Astrocyte (in vitro differentiated cells and primary cell): ENCODE data around the gene NEURL1. TPM values are rescaled to one million over a fixed set of nuclear protein-coding genes. Genes with fewer than 3 reads are reported as not detected.

Experiments used
- DNase-seq: peaks from one replicate; pipeline ENCODE4 v3.0.0-alpha.2; 2010; ENCODE audit warnings: low read depth
- FAIRE-seq: peaks from 2 replicates; lab custom pipeline; 2011; peaks lifted over from hg19 to GRCh38; lab: Jason Lieb, UNC
- H2AFZ ChIP-seq: 2 replicates; pipeline ENCODE4 v1.6.0; 2012; ENCODE audit warnings: low read depth, low read length, inconsistent platforms
- H3K27ac ChIP-seq: 2 replicates; pipeline ENCODE4 v1.5.1; 2011; ENCODE audit warnings: low read depth, low read length, inconsistent platforms
- H3K27me3 ChIP-seq: 2 replicates; pipeline ENCODE4 v1.6.0; 2011; ENCODE audit warnings: low read length, inconsistent platforms; ENCODE audit not compliant: insufficient read depth
- H3K36me3 ChIP-seq: 2 replicates; pipeline ENCODE4 v1.5.1; 2011; ENCODE audit warnings: low read length, inconsistent platforms; ENCODE audit not compliant: insufficient read depth
- H3K4me1 ChIP-seq: 2 replicates; pipeline ENCODE4 v1.5.1; 2011; ENCODE audit warnings: low read length, inconsistent platforms; ENCODE audit not compliant: insufficient read depth
- H3K4me2 ChIP-seq: 2 replicates; pipeline ENCODE4 v1.6.0; 2012; ENCODE audit warnings: low read length, inconsistent platforms
- H3K4me3 ChIP-seq: 2 replicates; pipeline ENCODE4 v1.5.1; 2011; ENCODE audit warnings: low read depth, mild to moderate bottlenecking, low read length, inconsistent platforms; ENCODE audit not compliant: insufficient read depth
- H3K79me2 ChIP-seq: 2 replicates; pipeline ENCODE4 v1.6.0; 2012; ENCODE audit warnings: mild to moderate bottlenecking, low read length, inconsistent platforms; ENCODE audit not compliant: insufficient read depth
- H3K9ac ChIP-seq: 2 replicates; pipeline ENCODE4 v1.6.0; 2012; ENCODE audit warnings: mild to moderate bottlenecking, low read length, inconsistent platforms
- H3K9me3 ChIP-seq: 2 replicates; pipeline ENCODE4 v1.5.1; 2012; ENCODE audit warnings: low read depth, mild to moderate bottlenecking, low read length, inconsistent platforms; ENCODE audit not compliant: insufficient read depth
- H4K20me1 ChIP-seq: 2 replicates; pipeline ENCODE4 v1.6.0; 2012; ENCODE audit warnings: low read length, inconsistent platforms; ENCODE audit not compliant: insufficient read depth
- H3K27ac Mint-ChIP-seq: one replicate; pipeline ENCODE4 v1.8.0; 2021; ENCODE audit warnings: mild to moderate bottlenecking, mixed read lengths; ENCODE audit not compliant: unreplicated experiment
- H3K27me3 Mint-ChIP-seq: one replicate; pipeline ENCODE4 v1.8.0; 2021; ENCODE audit warnings: low read depth, mixed read lengths; ENCODE audit not compliant: unreplicated experiment
- H3K36me3 Mint-ChIP-seq: one replicate; pipeline ENCODE4 v1.8.0; 2021; ENCODE audit warnings: low read depth, mixed read lengths; ENCODE audit not compliant: unreplicated experiment
- H3K4me1 Mint-ChIP-seq: one replicate; pipeline ENCODE4 v1.8.0; 2021; ENCODE audit warnings: low read depth, mixed read lengths; ENCODE audit not compliant: unreplicated experiment
- H3K4me3 Mint-ChIP-seq: one replicate; pipeline ENCODE4 v1.8.0; 2021; ENCODE audit warnings: mild to moderate bottlenecking, moderate library complexity, mixed read lengths; ENCODE audit not compliant: unreplicated experiment
- H3K9me3 Mint-ChIP-seq: one replicate; pipeline ENCODE4 v1.8.0; 2021; ENCODE audit warnings: mild to moderate bottlenecking, mixed read lengths; ENCODE audit not compliant: unreplicated experiment
- EZH2 ChIP-seq: IDR thresholded peaks from 2 replicates; pipeline ENCODE4 v1.6.1; 2012; ENCODE audit warnings: mild to moderate bottlenecking, low read length, inconsistent platforms; ENCODE audit not compliant: insufficient read depth
- total RNA-seq: library from RNA; stranded (reverse); gene quantifications from 2 replicates; pipeline ENCODE4 v1.2.1, GENCODE V29; 2021
- TF ChIP-seq, protein P1 (sequence below): IDR thresholded peaks from 2 replicates; pipeline ENCODE4 v1.5.1; 2011; ENCODE audit warnings: low read depth, mild to moderate bottlenecking, inconsistent platforms, low read length, moderate library complexity; ENCODE audit not compliant: insufficient read depth

Gene NEURL1
- total RNA-seq, 1 donor from 2014 or later, result 1.5 TPM

DNA sequence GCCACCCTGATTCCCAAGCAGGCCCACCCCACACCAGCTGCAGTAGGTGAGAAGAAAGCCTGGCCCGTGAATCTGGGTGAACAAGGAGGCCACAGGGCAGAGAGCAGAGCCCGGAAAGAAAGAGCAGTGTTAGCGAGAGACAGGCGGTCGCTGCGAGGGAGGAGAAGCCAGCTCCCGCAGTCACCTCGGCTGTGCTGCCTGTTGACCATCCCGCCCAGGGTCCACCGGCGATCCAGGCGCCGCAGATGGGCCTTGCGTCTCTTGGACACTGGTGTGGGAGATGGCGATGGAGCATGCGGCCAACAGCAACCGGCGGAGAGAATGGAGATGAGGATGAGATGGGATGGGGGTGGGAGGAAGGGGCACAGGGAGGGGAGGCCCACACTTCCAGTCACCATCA is 128.8 kb downstream of the NEURL1 start:
- H3K9ac ChIP-seq, result no peak overlapping the region
- no peak for TF ChIP-seq EZH2
- TF ChIP-seq, protein P1, sequence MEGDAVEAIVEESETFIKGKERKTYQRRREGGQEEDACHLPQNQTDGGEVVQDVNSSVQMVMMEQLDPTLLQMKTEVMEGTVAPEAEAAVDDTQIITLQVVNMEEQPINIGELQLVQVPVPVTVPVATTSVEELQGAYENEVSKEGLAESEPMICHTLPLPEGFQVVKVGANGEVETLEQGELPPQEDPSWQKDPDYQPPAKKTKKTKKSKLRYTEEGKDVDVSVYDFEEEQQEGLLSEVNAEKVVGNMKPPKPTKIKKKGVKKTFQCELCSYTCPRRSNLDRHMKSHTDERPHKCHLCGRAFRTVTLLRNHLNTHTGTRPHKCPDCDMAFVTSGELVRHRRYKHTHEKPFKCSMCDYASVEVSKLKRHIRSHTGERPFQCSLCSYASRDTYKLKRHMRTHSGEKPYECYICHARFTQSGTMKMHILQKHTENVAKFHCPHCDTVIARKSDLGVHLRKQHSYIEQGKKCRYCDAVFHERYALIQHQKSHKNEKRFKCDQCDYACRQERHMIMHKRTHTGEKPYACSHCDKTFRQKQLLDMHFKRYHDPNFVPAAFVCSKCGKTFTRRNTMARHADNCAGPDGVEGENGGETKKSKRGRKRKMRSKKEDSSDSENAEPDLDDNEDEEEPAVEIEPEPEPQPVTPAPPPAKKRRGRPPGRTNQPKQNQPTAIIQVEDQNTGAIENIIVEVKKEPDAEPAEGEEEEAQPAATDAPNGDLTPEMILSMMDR, result no peak
- Mint-ChIP-seq H3K4me3 (no peak overlapping the region), H3K27me3 (peaks cover 6% of the 10 kb centered on the region), H3K27ac (no peak overlapping the region), H3K9me3 (no peaks in the 10 kb centered on the region), H3K36me3 (peaks cover 26% of the 10 kb centered on the region), H3K4me1 (peaks cover 3% of the 10 kb centered on the region)
- H2AFZ ChIP-seq, result no peak overlapping the region
- H3K27me3 ChIP-seq, result no peaks in the 10 kb centered on the region
- FAIRE-seq (no peak), DNase-seq (no peak)
- H3K4me2 ChIP-seq, result no peak overlapping the region
- H3K4me3 ChIP-seq, result no peak overlapping the region
- no peaks in the 10 kb centered on the region for H3K9me3 ChIP-seq
- H3K27ac ChIP-seq, result no peak overlapping the region
- H3K36me3 ChIP-seq, result peaks cover 5% of the 10 kb centered on the region
- H3K4me1 ChIP-seq, result peaks cover 13% of the 10 kb centered on the region
- H4K20me1 ChIP-seq, result no peaks in the 10 kb centered on the region
- H3K79me2 ChIP-seq, result no peaks in the 10 kb centered on the region

DNA sequence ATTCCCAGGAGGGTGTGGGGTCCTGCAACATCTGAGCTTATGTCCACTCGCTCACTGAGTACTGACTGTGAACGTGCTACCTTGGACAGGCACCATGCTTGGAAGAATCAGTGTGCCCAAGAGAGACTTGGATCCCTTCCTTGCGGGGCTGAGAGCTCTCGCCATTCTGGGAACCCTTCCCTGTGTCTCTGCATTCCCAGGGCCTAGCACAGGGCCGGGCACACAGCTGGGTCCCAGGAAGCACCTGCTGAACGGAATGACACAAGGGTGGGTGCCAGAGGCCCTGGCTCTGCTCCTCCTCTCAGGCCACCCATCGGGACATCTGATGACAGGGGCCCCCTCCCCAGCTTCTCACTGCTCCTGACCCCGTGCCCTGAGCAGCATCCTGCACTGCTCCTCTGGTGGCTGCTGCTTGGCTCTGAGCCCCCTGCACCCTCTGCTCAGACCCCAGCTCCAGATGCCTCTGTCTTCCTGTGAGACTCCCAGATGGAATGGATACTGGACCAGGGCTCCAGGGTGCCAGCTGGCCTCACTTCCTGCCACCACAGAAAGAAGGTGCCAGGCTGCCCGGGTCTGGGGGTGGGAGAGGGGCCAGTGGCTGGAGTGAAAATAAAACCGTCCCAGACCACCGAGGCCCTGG is 129.6 kb downstream of the NEURL1 start:
- Histone ChIP-seq H3K4me3 (no peak overlapping the region), H4K20me1 (no peaks in the 10 kb centered on the region), H3K9ac (no peak overlapping the region), H3K36me3 (peaks cover 5% of the 10 kb centered on the region), H3K4me1 (peaks cover 13% of the 10 kb centered on the region), H3K9me3 (no peaks in the 10 kb centered on the region), H2AFZ (no peak overlapping the region), H3K4me2 (no peak overlapping the region), H3K27ac (no peak overlapping the region), H3K79me2 (no peaks in the 10 kb centered on the region), H3K27me3 (no peaks in the 10 kb centered on the region)
- FAIRE-seq (no peak), DNase-seq (no peak)
- no peak overlapping the region for H3K4me3 Mint-ChIP-seq
- H3K27me3 Mint-ChIP-seq, result peaks cover 9% of the 10 kb centered on the region
- TF ChIP-seq, protein P1, result no peak
- no peak for TF ChIP-seq EZH2
- no peak overlapping the region for H3K27ac Mint-ChIP-seq
- H3K4me1 Mint-ChIP-seq, result peaks cover 3% of the 10 kb centered on the region
- H3K9me3 Mint-ChIP-seq, result no peaks in the 10 kb centered on the region
- peaks cover 30% of the 10 kb centered on the region for H3K36me3 Mint-ChIP-seq

GRCh38 chr10:103626178-103626577 is 132.7 kb downstream of the NEURL1 start:
- no peak overlapping the region for H3K4me3 Mint-ChIP-seq
- peaks cover 2% of the 10 kb centered on the region for H3K9me3 Mint-ChIP-seq
- H3K27ac ChIP-seq, result no peak overlapping the region
- no peak overlapping the region for H3K9ac ChIP-seq
- DNase-seq, result no peak
- no peaks in the 10 kb centered on the region for H3K27me3 ChIP-seq
- no peak overlapping the region for H3K27ac Mint-ChIP-seq
- no peaks in the 10 kb centered on the region for H3K4me1 Mint-ChIP-seq
- peaks cover 12% of the 10 kb centered on the region for H4K20me1 ChIP-seq
- H3K36me3 Mint-ChIP-seq, result peaks cover 34% of the 10 kb centered on the region
- H3K4me3 ChIP-seq, result no peak overlapping the region
- H3K27me3 Mint-ChIP-seq, result peaks cover 9% of the 10 kb centered on the region
- no peak overlapping the region for H2AFZ ChIP-seq
- no peaks in the 10 kb centered on the region for H3K4me1 ChIP-seq
- peaks cover 3% of the 10 kb centered on the region for H3K36me3 ChIP-seq
- no peaks in the 10 kb centered on the region for H3K9me3 ChIP-seq
- no peak for TF ChIP-seq EZH2
- TF ChIP-seq, protein P1, result no peak
- H3K79me2 ChIP-seq, result no peaks in the 10 kb centered on the region
- H3K4me2 ChIP-seq, result no peak overlapping the region
- no peak for FAIRE-seq
